GM12878 (cell line): Measurements from ENCODE around the gene BSN.

Experiments
- CTCF ChIP-seq, 3 experiments: IDR thresholded peaks in 2 of 3; conservative IDR thresholded peaks in 1 of 3; 2 replicates each; pipeline ENCODE4 v1.5.1; 2011; ENCODE audit warnings: low read depth in 3 of 3, low read length in 3 of 3, mild to moderate bottlenecking in 3 of 3, control low read depth in 2 of 3, moderate library complexity in 2 of 3, inconsistent platforms in 1 of 3, mixed read lengths in 1 of 3; ENCODE audit not compliant: control insufficient read depth in 2 of 3, insufficient read depth in 1 of 3; ENCODE audit errors: extremely low read depth in 1 of 3
- EGR1 ChIP-seq, 2 experiments: IDR thresholded peaks; 1 replicate in 1 of 2; 2 replicates in 1 of 2; pipeline ENCODE4 v1.6.1; 2011 to 2012; ENCODE audit warnings: low read depth in 2 of 2, low read length in 2 of 2, borderline replicate concordance in 1 of 2, mild to moderate bottlenecking in 1 of 2, moderate library complexity in 1 of 2
- EP300 ChIP-seq, 2 experiments: fragments of 150-350 bp in 1 of 2; IDR thresholded peaks; 2 replicates each; pipeline ENCODE4 v1.6.1; 2011 to 2012; ENCODE audit warnings: low read depth in 2 of 2, low read length in 2 of 2, borderline replicate concordance in 1 of 2, improper control_type of control experiment in 1 of 2, inconsistent platforms in 1 of 2; ENCODE audit not compliant: control insufficient read depth in 1 of 2
- JUNB ChIP-seq: IDR thresholded peaks from 2 replicates; pipeline ENCODE4 v1.6.1; 2016; ENCODE audit warnings: antibody characterized with exemption, mild to moderate bottlenecking
- MXI1 ChIP-seq: fragments of 150-350 bp; IDR thresholded peaks from 2 replicates; pipeline ENCODE4 v1.6.1; 2011; ENCODE audit warnings: low read depth, mild to moderate bottlenecking, inconsistent platforms, low read length, improper control_type of control experiment
- POLR2A ChIP-seq: IDR thresholded peaks from 2 replicates; pipeline ENCODE4 v1.6.1; 2011; ENCODE audit warnings: low read depth, mild to moderate bottlenecking, low read length
- POLR2AphosphoS5 ChIP-seq: IDR thresholded peaks from 2 replicates; pipeline ENCODE4 v1.6.1; 2011; ENCODE audit warnings: mild to moderate bottlenecking, low read length, inconsistent platforms
- RUNX3 ChIP-seq: IDR thresholded peaks from 2 replicates; pipeline ENCODE4 v1.6.1; 2012; ENCODE audit warnings: low read length, inconsistent platforms
- USF2 ChIP-seq: IDR thresholded peaks from 2 replicates; pipeline ENCODE4 v1.6.1; 2011; ENCODE audit warnings: low read depth, low read length, improper control_type of control experiment, borderline replicate concordance
- TF ChIP-seq, protein P1 (sequence below): fragments of 450-650 bp; IDR thresholded peaks from 2 replicates; pipeline ENCODE4 v1.6.1; 2018; ENCODE audit warnings: mild to moderate bottlenecking, low read depth, moderate library complexity; ENCODE audit not compliant: partially characterized antibody

- no peak for TF ChIP-seq CTCF (IDR thresholded peaks at IDR 0.05 in 2 of 3, conservative IDR thresholded peaks at IDR 0.05 in 1 of 3; ENCODE audit: control insufficient read depth in 2 of 3, extremely low read depth in 1 of 3, insufficient read depth in 1 of 3, low read depth in 3 of 3, low read length in 3 of 3)
- TF ChIP-seq, protein P1, sequence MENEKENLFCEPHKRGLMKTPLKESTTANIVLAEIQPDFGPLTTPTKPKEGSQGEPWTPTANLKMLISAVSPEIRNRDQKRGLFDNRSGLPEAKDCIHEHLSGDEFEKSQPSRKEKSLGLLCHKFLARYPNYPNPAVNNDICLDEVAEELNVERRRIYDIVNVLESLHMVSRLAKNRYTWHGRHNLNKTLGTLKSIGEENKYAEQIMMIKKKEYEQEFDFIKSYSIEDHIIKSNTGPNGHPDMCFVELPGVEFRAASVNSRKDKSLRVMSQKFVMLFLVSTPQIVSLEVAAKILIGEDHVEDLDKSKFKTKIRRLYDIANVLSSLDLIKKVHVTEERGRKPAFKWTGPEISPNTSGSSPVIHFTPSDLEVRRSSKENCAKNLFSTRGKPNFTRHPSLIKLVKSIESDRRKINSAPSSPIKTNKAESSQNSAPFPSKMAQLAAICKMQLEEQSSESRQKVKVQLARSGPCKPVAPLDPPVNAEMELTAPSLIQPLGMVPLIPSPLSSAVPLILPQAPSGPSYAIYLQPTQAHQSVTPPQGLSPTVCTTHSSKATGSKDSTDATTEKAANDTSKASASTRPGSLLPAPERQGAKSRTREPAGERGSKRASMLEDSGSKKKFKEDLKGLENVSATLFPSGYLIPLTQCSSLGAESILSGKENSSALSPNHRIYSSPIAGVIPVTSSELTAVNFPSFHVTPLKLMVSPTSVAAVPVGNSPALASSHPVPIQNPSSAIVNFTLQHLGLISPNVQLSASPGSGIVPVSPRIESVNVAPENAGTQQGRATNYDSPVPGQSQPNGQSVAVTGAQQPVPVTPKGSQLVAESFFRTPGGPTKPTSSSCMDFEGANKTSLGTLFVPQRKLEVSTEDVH, result no peak
- TF ChIP-seq USF2, result no peak
- no peak for TF ChIP-seq EP300 (IDR thresholded peaks at IDR 0.05; ENCODE audit: borderline replicate concordance in 1 of 2, control insufficient read depth in 1 of 2, low read depth in 2 of 2, low read length in 2 of 2)
- TF ChIP-seq MXI1, result no peak
- TF ChIP-seq POLR2A, result peak; percentile 58
- no peak for TF ChIP-seq EGR1 (IDR thresholded peaks at IDR 0.05; ENCODE audit: borderline replicate concordance in 1 of 2, low read depth in 2 of 2, low read length in 2 of 2)
- no peak for TF ChIP-seq POLR2AphosphoS5
- no peak for TF ChIP-seq JUNB
- TF ChIP-seq RUNX3, result no peak
Measured at GRCh38 chr3:49717959-49718857, 163.9 kb downstream of the BSN start.
